ENCODE results near the gene SH3PXD2A.

DNA sequence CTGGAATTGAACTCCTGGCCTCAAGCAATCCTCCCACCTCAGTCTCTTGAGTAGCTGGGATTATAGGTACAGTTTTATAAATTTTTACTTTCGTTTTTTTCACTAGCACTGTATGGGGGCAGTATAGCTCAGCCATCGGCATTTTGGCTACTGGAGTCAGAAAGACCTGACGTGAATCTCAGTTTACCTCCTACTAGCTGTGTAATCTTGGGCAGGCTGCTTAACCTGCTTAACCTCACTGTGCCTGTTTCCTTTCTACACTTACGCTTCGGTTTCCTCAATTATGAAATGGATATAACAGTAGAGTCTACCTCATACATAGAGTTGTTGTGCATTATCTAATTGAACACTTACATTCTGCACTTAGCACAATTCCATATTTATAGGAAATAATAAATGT, 45.9 kb upstream of the SH3PXD2A start:
- TF ChIP-seq, protein P1, sequence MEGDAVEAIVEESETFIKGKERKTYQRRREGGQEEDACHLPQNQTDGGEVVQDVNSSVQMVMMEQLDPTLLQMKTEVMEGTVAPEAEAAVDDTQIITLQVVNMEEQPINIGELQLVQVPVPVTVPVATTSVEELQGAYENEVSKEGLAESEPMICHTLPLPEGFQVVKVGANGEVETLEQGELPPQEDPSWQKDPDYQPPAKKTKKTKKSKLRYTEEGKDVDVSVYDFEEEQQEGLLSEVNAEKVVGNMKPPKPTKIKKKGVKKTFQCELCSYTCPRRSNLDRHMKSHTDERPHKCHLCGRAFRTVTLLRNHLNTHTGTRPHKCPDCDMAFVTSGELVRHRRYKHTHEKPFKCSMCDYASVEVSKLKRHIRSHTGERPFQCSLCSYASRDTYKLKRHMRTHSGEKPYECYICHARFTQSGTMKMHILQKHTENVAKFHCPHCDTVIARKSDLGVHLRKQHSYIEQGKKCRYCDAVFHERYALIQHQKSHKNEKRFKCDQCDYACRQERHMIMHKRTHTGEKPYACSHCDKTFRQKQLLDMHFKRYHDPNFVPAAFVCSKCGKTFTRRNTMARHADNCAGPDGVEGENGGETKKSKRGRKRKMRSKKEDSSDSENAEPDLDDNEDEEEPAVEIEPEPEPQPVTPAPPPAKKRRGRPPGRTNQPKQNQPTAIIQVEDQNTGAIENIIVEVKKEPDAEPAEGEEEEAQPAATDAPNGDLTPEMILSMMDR (IDR thresholded peaks at IDR 0.05; ENCODE audit: borderline replicate concordance, extremely low read depth, low read length, poor library complexity, severe bottlenecking) = no peak
- TF ChIP-seq EZH2 (IDR thresholded peaks at IDR 0.05; ENCODE audit: borderline replicate concordance, low read depth, low read length, severe bottlenecking) = no peak

Measured in DND-41 (cell line).